Thyroid gland (tissue), 4 donors: ENCODE data around the gene TSPO. TPM values are rescaled to one million over a fixed set of nuclear protein-coding genes. Genes with fewer than 3 reads are reported as not detected.

Experiments used
- DNase-seq, 2 donors: peaks; one replicate each; pipeline ENCODE4 v3.0.0-alpha.2; 2019
- H3K27ac ChIP-seq, 3 donors: fragments of 200-600 bp; sonication (generic); 1 replicate in 2 of 3; 2 replicates in 1 of 3; pipeline ENCODE4 v1.5.1; 2016 to 2019; ENCODE audit warnings: mild to moderate bottlenecking in 1 of 3, moderate library complexity in 1 of 3
- H3K27me3 ChIP-seq: fragments of 200-600 bp; sonication (generic); one replicate; pipeline ENCODE4 v1.5.1; 2019
- H3K36me3 ChIP-seq, 2 donors: fragments of 200-600 bp; sonication (generic); one replicate each; pipeline ENCODE4 v1.5.1; 2016 to 2019
- H3K4me1 ChIP-seq, 2 donors: fragments of 200-600 bp; sonication (generic); one replicate each; pipeline ENCODE4 v1.5.1; 2017 to 2019
- H3K4me3 ChIP-seq, 3 donors: fragments of 200-600 bp; sonication (generic); replicated peaks in 1 of 3; 1 replicate in 2 of 3; 2 replicates in 1 of 3; pipeline ENCODE4 v1.5.1; 2016; ENCODE audit warnings: mild to moderate bottlenecking in 1 of 3
- H3K9me3 ChIP-seq: fragments of 200-600 bp; sonication (generic); one replicate; pipeline ENCODE4 v1.5.1; 2017
- POLR2A ChIP-seq, 2 donors: fragments of 450-650 bp; IDR thresholded peaks; one replicate each; pipeline ENCODE4 v1.6.1; 2017; ENCODE audit warnings: antibody characterized with exemption in 2 of 2, mild to moderate bottlenecking in 2 of 2, moderate library complexity in 1 of 2
- WGBS, 2 donors: methylation state at CpG; one replicate each; pipeline ENCODE4 v1.1.5; 2017; 5-methylcytosine and 5-hydroxymethylcytosine counted together
- intact Hi-C: fragments of 100-400 bp; cut with DNase I; formaldehyde crosslinking; loops from one replicate; pipeline ENCODE4 v1.15.1; 2023
- total RNA-seq, 4 donors: library from RNA; depleted of rRNA; stranded (reverse); fragments of >200 nt; gene quantifications; one replicate each; pipeline ENCODE4 v1.2.3, GENCODE V29; 2016
- TF ChIP-seq, protein P1 (sequence below), 6 experiments: fragments of 200-600 bp in 3 of 6; fragments of 450-650 bp in 3 of 6; sonication (generic) in 3 of 6; IDR thresholded peaks; one replicate each; pipeline ENCODE4 v1.5.1; 2016 to 2019; ENCODE audit warnings: antibody characterized with exemption in 6 of 6, mild to moderate bottlenecking in 2 of 6, inconsistent platforms in 1 of 6, moderate library complexity in 1 of 6

TSPO gene
- total RNA-seq, 4 donors from 2014 or later = 87.4 to 234 (median 170) TPM

DNA sequence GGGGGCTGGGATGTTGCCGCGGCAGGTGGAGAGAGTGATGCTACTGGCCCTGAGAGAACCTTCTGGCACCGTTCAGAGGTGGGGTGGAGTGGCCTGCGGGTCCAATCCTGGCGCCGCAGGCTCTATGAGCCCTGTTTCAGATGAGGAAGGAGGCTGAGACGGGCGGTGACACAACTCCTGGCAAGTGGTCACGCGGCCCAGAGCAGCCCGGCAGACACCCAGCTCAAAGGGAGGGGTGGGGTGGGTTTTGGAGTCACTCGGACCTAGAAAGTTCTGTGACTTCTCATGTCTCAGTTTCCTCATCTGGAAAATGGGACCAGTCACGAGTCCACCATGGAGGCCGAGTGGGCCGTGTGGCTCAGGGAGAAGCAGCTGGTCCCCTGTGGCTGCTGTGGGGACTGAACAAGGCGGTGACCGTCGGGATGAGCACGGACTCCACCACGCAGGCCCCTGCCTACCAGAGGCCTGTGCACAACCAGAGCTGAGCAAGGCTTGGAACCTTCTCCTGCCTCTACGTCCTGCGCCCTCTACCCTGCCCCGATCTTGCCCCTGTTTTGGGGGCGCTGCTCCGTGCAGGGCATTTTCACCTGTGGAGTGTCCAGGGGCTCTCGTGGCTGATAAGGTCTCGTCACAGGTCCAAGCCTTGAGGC, 3.7 kb downstream of the TSPO start:
- H3K4me1 ChIP-seq = peaks cover 16 to 21% of the 10 kb centered on the region in 2 donors
- intact Hi-C loops = no loop called here
- TF ChIP-seq POLR2A (IDR thresholded peaks at IDR 0.05) = no peak
- TF ChIP-seq, protein P1, sequence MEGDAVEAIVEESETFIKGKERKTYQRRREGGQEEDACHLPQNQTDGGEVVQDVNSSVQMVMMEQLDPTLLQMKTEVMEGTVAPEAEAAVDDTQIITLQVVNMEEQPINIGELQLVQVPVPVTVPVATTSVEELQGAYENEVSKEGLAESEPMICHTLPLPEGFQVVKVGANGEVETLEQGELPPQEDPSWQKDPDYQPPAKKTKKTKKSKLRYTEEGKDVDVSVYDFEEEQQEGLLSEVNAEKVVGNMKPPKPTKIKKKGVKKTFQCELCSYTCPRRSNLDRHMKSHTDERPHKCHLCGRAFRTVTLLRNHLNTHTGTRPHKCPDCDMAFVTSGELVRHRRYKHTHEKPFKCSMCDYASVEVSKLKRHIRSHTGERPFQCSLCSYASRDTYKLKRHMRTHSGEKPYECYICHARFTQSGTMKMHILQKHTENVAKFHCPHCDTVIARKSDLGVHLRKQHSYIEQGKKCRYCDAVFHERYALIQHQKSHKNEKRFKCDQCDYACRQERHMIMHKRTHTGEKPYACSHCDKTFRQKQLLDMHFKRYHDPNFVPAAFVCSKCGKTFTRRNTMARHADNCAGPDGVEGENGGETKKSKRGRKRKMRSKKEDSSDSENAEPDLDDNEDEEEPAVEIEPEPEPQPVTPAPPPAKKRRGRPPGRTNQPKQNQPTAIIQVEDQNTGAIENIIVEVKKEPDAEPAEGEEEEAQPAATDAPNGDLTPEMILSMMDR (IDR thresholded peaks at IDR 0.05) = no peak
- WGBS, 2 donors = 83 to 90% methylated on average over 21 to 25 of the region's 27 CpGs
- no peaks in the 10 kb centered on the region for H3K36me3 ChIP-seq
- no peak for DNase-seq
- no peak overlapping the region for H3K4me3 ChIP-seq
- no peak overlapping the region for H3K27ac ChIP-seq
- no peaks in the 10 kb centered on the region for H3K9me3 ChIP-seq
- H3K27me3 ChIP-seq = no peaks in the 10 kb centered on the region

DNA sequence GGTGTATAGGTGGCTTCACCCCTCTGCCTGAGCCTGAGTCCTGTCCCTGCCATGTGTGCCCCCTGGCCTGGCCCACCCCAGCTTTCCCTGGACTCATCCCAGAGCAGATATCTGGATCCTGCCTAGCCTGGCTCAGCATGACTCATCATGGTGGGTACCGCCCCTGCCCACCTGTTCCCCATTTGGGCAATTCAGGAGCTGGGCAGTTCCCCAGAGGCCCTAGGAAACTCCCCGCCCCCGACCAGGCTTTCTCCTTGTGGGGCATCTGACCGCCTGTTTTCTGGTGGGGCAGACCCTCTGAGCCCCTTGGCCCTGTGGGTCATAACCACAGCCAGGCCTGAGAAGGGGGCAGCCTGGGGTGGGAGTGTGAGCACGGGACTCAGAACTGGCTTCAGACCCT, 4.4 kb downstream of the TSPO start:
- WGBS, 2 donors = 88 to 92% methylated on average over 4 to 5 of the region's 5 CpGs
- no peak for DNase-seq
- intact Hi-C loops = no loop called here
- TF ChIP-seq, protein P1 (IDR thresholded peaks at IDR 0.05) = no peak
- no peak for TF ChIP-seq POLR2A (IDR thresholded peaks at IDR 0.05)
- H3K36me3 ChIP-seq = no peaks in the 10 kb centered on the region
- H3K9me3 ChIP-seq = no peaks in the 10 kb centered on the region
- H3K27ac ChIP-seq = no peak overlapping the region
- no peak overlapping the region for H3K4me3 ChIP-seq
- H3K27me3 ChIP-seq = no peaks in the 10 kb centered on the region
- peaks cover 15 to 19% of the 10 kb centered on the region in 2 donors for H3K4me1 ChIP-seq

DNA sequence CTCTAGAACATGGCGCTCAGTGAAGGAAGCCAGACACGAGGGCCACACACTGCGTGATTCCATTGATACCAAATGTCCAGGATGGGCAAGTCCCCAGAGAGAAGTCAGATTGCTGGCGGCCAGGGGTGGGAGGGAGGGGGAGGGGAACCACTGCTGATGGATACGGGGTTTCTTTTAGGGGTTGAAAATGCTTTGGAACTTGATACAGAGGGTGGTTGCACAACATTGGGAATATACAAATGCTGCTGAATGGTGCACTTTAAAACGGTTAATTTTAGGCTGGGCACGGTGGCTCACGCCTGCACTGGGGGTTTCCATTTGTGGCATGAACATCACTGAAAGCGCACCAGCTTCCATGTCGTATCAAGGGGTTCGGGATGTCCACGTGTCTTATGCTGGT, 5.1 kb downstream of the TSPO start:
- no peaks in the 10 kb centered on the region for H3K27me3 ChIP-seq
- TF ChIP-seq, protein P1 (IDR thresholded peaks at IDR 0.05) = no peak
- TF ChIP-seq POLR2A (IDR thresholded peaks at IDR 0.05) = no peak
- H3K4me1 ChIP-seq = peaks cover 12 to 15% of the 10 kb centered on the region in 2 donors
- no peak for DNase-seq
- H3K4me3 ChIP-seq = no peak overlapping the region
- H3K36me3 ChIP-seq = no peaks in the 10 kb centered on the region
- 90 to 92% methylated on average over 12 of the region's 12 CpGs for WGBS, 2 donors
- H3K9me3 ChIP-seq = no peaks in the 10 kb centered on the region
- no peak overlapping the region for H3K27ac ChIP-seq
- intact Hi-C loops = no loop called here

DNA sequence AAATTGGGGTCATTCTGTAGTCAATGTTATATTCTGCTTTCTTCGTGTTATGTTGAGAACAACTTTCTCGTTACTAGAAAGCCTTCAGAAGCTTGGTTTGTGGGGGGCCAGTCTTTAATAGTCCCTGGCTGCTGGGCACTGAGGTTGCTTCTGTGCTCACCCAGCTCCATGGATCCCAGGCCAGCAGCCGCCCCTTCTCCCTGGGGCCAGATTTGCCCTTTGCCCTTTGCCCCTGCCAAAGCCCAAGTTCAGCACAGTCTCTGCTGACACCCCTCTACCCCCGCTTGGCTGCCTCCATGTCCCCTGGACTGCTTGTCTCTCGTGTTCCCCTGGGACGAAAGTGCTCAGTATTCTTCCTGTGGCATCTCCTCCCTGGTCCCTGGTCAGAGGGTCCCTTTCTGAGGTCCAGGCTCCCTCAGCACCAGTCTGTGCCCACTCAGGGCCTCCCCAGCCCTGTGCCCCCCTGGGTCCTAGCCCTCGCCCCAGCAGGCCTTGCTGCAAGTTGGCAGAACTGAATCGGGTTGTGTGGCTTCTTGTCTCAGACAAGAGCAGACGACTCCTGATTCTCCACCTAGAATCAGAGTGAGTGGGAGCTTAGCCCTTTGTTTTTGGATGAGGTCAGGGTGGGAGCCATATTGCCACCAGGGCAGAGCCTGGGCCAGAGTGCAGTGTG, 6.7 kb downstream of the TSPO start:
- DNase-seq = no peak
- H3K27me3 ChIP-seq = no peaks in the 10 kb centered on the region
- no peaks in the 10 kb centered on the region for H3K36me3 ChIP-seq
- no peak overlapping the region for H3K27ac ChIP-seq
- intact Hi-C loops = no loop called here
- 90 to 92% methylated on average over 9 of the region's 9 CpGs for WGBS, 2 donors
- H3K4me3 ChIP-seq = no peak overlapping the region
- peaks cover 0 to 2% of the 10 kb centered on the region in 2 donors for H3K4me1 ChIP-seq
- no peak for TF ChIP-seq POLR2A (IDR thresholded peaks at IDR 0.05)
- TF ChIP-seq, protein P1 (IDR thresholded peaks at IDR 0.05) = no peak
- H3K9me3 ChIP-seq = no peaks in the 10 kb centered on the region

DNA sequence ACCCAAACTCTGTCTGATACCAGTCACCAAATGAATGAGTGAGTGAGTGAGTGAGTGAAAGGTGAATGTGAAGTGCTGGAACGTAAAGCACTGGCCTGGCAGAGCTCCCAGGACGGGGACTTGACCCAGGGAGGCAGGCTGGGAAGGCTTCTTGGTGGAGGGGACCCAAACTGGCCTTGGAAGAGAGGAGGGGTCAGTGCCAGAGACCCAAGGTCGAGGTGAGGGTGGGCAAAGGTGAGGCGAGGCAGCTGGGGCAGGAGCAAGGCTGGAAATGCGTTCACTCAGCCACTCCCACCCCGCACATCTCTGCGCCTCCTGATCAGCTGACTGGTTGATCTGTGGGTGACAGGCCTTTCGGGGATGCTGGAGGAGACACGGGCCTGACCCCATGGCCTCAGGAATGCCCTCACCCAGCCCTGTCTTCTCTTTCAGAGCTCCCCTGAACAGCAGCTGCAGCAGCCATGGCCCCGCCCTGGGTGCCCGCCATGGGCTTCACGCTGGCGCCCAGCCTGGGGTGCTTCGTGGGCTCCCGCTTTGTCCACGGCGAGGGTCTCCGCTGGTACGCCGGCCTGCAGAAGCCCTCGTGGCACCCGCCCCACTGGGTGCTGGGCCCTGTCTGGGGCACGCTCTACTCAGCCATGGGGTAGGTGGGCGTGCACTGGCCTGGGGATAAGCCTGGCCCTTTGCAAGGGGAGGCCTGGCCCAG, 7.6 kb downstream of the TSPO start:
- DNase-seq = no peak
- TF ChIP-seq, protein P1 (IDR thresholded peaks at IDR 0.05) = no peak
- TF ChIP-seq POLR2A (IDR thresholded peaks at IDR 0.05) = no peak
- Histone ChIP-seq H3K27ac (no peak overlapping the region), H3K9me3 (no peaks in the 10 kb centered on the region), H3K4me3 (no peak overlapping the region), H3K4me1 (peaks cover 3 to 11% of the 10 kb centered on the region in 2 donors), H3K27me3 (no peaks in the 10 kb centered on the region), H3K36me3 (no peaks in the 10 kb centered on the region)
- intact Hi-C loops = no loop called here
- 85 to 88% methylated on average over 17 to 23 of the region's 24 CpGs for WGBS, 2 donors
